Measurements from ENCODE around the gene C8A. TPM values are rescaled to one million over a fixed set of nuclear protein-coding genes. Genes with fewer than 3 reads are reported as not detected.

C8A gene
- total RNA-seq, 4 donors from 2014 or later = not detected

- Histone ChIP-seq H3K27ac (no peak overlapping the region), H3K4me3 (no peak overlapping the region), H3K27me3 (no peaks in the 10 kb centered on the region), H3K4me1 (no peaks in the 10 kb centered on the region), H3K9me3 (peaks cover 0 to 1% (median 0%) of the 10 kb centered on the region in 4 donors), H3K36me3 (no peaks in the 10 kb centered on the region)
- TF ChIP-seq CTCF (IDR thresholded peaks at IDR 0.05) (no peak), EP300 (IDR thresholded peaks at IDR 0.05) (no peak), POLR2A (IDR thresholded peaks at IDR 0.05) (no peak)
- WGBS, 2 donors = 65 to 68% methylated on average over 9 of the region's 9 CpGs
- DNase-seq (ENCODE audit: low spot score in 2 of 2) = no peak
Measured at GRCh38 chr1:56844545-56845136, 10.0 kb upstream of the C8A start.

- TF ChIP-seq CTCF (IDR thresholded peaks at IDR 0.05) (no peak), EP300 (IDR thresholded peaks at IDR 0.05) (no peak), POLR2A (IDR thresholded peaks at IDR 0.05) (no peak)
- H3K27me3 ChIP-seq = no peaks in the 10 kb centered on the region
- WGBS, 2 donors = 95 to 96% methylated on average over 3 of the region's 3 CpGs
- no peaks in the 10 kb centered on the region for H3K36me3 ChIP-seq
- no peaks in the 10 kb centered on the region for H3K4me1 ChIP-seq
- no peak overlapping the region for H3K4me3 ChIP-seq
- DNase-seq (ENCODE audit: low spot score in 2 of 2) = no peak
- no peak overlapping the region for H3K27ac ChIP-seq
- H3K9me3 ChIP-seq = no peaks in the 10 kb centered on the region
Measured at GRCh38 chr1:56845343-56845742, 9.3 kb upstream of the C8A start.

- WGBS, 2 donors = 28 to 38% methylated on average over 7 of the region's 7 CpGs
- no peak for DNase-seq (ENCODE audit: low spot score in 2 of 2)
- Histone ChIP-seq H3K4me1 (no peaks in the 10 kb centered on the region), H3K9me3 (no peaks in the 10 kb centered on the region), H3K27ac (no peak overlapping the region), H3K4me3 (no peak overlapping the region), H3K27me3 (no peaks in the 10 kb centered on the region), H3K36me3 (no peaks in the 10 kb centered on the region)
- TF ChIP-seq POLR2A (IDR thresholded peaks at IDR 0.05) = no peak
- TF ChIP-seq CTCF (IDR thresholded peaks at IDR 0.05) = no peak
- TF ChIP-seq EP300 (IDR thresholded peaks at IDR 0.05) = no peak
Measured at GRCh38 chr1:56849750-56850149, 4.8 kb upstream of the C8A start.

GRCh38 chr1:56850411-56850810 is 4.2 kb upstream of the C8A start:
- Histone ChIP-seq H3K4me1 (no peaks in the 10 kb centered on the region), H3K27ac (no peak overlapping the region), H3K36me3 (no peaks in the 10 kb centered on the region), H3K27me3 (no peaks in the 10 kb centered on the region), H3K9me3 (no peaks in the 10 kb centered on the region), H3K4me3 (no peak overlapping the region)
- 83 to 84% methylated on average over 2 of the region's 2 CpGs for WGBS, 2 donors
- no peak for DNase-seq (ENCODE audit: low spot score in 2 of 2)
- TF ChIP-seq EP300 (IDR thresholded peaks at IDR 0.05) = no peak
- no peak for TF ChIP-seq CTCF (IDR thresholded peaks at IDR 0.05)
- TF ChIP-seq POLR2A (IDR thresholded peaks at IDR 0.05) = no peak

GRCh38 chr1:56850922-56851321 is 3.7 kb upstream of the C8A start:
- no peak overlapping the region for H3K4me3 ChIP-seq
- H3K4me1 ChIP-seq = no peaks in the 10 kb centered on the region
- no peaks in the 10 kb centered on the region for H3K36me3 ChIP-seq
- DNase-seq (ENCODE audit: low spot score in 2 of 2) = no peak
- no peaks in the 10 kb centered on the region for H3K27me3 ChIP-seq
- no peaks in the 10 kb centered on the region for H3K9me3 ChIP-seq
- no peak for TF ChIP-seq EP300 (IDR thresholded peaks at IDR 0.05)
- TF ChIP-seq POLR2A (IDR thresholded peaks at IDR 0.05) = no peak
- TF ChIP-seq CTCF (IDR thresholded peaks at IDR 0.05) = no peak
- WGBS, 2 donors = 85 to 91% methylated on average over 5 of the region's 5 CpGs
- no peak overlapping the region for H3K27ac ChIP-seq
